GM18868 (cell line): ENCODE measurements around the gene NEK5.
"Not testable (repeated sequence)": the region's sequence is repeated elsewhere in the genome, so short reads cannot be mapped to it uniquely, and the experiment has no call there.

ENCODE experiments used
- ATAC-seq: cut with Tn5 transposase; IDR thresholded peaks from one replicate; pipeline ENCODE4 v1.9.1; 2021; ENCODE audit warnings: mild to moderate bottlenecking, moderate library complexity; ENCODE audit not compliant: unreplicated experiment

NEK5 gene

GRCh38 chr13:52082601-52083000, 46.3 kb downstream of the NEK5 start:
- ATAC-seq, result no peak

- ATAC-seq, result not testable (repeated sequence)
Observed at GRCh38 chr13:52079891-52080290, 49.0 kb downstream of the NEK5 start.

DNA sequence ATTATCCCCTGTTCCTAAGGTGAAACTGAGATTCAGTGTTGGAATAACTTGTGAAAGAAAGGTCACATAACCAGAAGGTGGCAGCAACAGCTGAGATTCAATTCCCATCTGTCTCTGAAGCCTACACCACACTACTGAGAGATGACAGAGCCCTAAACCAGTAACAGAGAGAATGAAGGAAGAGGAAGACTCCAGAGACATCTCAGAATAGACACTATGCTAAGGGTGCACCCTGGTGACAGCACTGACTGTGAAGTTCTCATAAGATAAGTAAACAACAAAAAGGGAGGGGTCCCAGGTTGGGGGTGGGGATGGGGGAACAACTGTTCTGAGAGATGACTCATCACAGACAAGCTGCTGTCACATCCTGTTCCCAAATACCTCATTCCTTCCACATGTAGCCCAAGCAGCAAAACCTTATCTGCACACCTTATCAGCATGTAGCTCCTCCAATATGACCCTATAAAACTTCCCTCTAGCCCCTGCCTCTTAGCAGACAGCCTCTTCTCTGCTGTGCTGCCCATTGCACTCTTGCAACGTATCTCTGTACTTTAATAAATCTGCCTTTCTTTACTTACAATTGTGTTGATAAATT, 57.8 kb downstream of the NEK5 start:
- ATAC-seq, result peak; percentile 80

GRCh38 chr13:52067237-52067636, 61.6 kb downstream of the NEK5 start:
- no peak for ATAC-seq

- ATAC-seq, result no peak
Observed at GRCh38 chr13:52061587-52061986, 67.3 kb downstream of the NEK5 start.

GRCh38 chr13:52061064-52061463, 67.8 kb downstream of the NEK5 start:
- ATAC-seq, result not testable (repeated sequence)

- ATAC-seq, result no peak
Observed at GRCh38 chr13:52053460-52053859, 75.4 kb downstream of the NEK5 start.

DNA sequence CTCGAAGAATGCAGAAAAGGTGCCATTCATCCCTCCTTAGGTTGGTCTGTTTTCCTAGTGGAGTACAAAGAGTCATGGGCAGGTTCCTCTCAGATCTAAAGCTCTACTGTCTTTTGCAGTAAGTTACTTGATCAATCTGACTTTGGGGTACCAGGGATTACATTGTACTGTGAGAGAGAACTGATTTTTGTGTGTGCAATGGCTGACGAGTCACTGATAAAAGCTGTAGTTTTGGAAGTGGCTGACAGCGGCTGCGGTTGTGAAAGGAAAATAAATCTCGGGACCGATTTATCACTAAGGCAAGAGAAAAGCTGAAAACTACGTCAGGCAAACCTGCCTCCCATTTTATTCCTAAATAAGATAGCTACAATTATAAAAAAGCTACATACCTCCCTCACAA, 77.5 kb downstream of the NEK5 start:
- ATAC-seq, result no peak

DNA sequence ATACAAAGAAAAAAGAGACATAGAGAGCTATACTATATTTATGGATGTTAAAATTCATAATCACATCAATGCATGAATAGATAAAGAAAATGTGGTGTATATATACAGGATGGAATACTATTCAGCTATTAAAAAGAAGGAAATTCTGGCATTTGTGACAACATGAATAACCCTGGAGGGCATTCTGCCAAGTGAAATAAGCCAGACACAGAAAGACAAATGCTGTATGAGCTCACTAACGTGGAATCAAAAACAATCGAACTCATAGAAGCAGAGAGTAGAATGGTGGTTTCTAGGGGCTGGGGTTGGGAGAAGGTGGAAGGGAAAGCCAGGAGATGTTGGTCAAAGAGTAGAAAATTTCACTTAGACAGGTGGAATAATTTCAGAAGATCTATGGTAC, 80.4 kb downstream of the NEK5 start:
- ATAC-seq, result no peak

DNA sequence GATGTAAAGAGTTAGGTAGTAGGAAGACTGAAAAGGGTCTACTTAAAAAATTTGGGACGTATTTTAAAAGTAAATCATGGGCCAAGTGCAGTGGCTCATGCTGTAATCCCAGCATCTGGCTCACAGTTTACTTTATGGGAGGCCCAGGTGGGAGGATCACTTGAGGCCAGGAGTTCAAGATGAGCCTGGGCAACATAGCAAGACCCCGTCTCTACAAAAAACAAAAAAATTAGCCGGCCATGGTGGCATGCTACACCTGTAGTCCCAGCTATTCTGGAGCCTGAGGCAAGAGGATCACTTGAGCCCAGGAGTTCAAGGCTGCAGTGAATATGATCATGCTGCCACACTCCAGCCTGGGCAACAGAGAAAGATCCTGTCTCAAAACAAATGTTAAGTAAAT, 81.4 kb downstream of the NEK5 start:
- ATAC-seq, result no peak

GRCh38 chr13:52043675-52044074, 85.2 kb downstream of the NEK5 start:
- ATAC-seq, result no peak

GRCh38 chr13:52036037-52036436, 92.8 kb downstream of the NEK5 start:
- ATAC-seq, result no peak

DNA sequence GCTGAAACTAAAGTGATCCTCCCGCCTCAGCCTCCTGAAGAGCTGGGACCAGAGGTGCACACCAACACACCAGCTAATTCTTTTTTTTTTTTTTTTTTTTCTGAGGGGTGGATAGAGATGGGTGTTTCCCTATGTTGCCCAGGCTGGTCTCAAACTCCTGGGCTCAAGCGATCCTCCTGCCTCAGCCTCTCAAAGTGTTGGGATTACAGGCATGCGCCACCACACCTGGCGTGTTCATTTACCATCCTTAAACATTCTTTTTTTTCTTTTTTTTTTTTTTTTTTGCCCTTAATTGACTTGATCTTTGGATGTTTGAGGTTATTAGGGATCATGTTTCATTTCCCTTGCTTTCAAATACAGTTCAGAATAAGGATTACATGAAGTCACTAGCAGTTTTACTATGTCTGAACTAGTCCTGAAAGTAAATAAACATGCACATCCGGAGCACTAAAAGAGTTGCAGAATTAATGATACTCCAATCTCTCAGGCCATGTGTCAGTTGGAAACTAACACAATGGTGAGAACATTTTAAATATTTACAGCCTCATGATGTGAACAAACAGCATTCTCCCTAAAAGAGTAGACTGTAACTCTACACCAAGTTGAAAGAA, 94.2 kb downstream of the NEK5 start:
- no peak for ATAC-seq

GRCh38 chr13:52033039-52033438, 95.8 kb downstream of the NEK5 start:
- no peak for ATAC-seq

- ATAC-seq, result not testable (repeated sequence)
Observed at GRCh38 chr13:52030401-52030800, 98.5 kb downstream of the NEK5 start.

DNA sequence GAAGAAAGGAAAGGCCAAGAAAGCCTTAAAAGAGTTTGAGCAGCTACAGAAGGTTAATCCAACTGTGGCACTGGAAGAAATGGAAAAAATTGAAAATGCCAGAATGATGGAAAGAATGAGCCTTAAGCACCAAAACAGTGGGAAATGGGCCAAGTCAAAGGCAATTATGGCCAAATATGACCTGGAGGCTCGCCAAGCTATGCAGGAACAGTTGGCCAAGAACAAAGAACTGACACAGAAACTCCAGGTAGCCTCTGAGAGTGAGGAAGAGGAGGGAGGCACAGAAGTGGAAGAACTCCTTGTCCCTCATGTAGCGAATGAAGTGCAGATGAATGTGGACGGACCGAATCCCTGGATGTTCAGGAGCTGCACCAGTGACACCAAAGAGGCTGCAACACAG, 99.3 kb downstream of the NEK5 start:
- ATAC-seq, result no peak

GRCh38 chr13:52027832-52028231, 101.0 kb downstream of the NEK5 start:
- ATAC-seq, result no peak

- ATAC-seq, result no peak
Observed at GRCh38 chr13:52026246-52026626, 102.6 kb downstream of the NEK5 start.

GRCh38 chr13:52025475-52026245, 103.2 kb downstream of the NEK5 start:
- ATAC-seq, result no peak

GRCh38 chr13:52024481-52024880, 104.4 kb downstream of the NEK5 start, which contains the start of gene UTP14C:
TSS of gene UTP14C (plus strand) at chr13:52024691. CDS start at chr13:52028805, 4,114 bp downstream.
- no peak for ATAC-seq

DNA sequence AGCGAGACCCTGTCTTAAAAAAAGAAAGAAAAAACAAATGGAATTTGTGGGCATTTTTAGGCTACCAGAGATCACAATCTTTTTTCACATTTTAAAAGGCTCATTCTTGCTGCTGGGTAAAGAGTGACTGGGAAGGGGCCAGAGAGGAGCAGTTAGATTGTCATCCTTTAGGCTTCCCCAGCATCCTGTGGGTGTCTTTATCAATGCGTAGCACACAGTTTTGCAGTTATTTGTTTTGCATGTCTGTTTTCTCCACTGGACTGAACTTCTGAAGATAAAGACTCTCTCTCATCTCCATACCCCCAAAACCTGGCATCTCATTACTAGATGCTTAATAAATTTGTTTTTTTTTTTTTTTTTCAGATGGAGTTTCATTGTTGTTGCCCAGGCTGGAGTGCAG, 106.5 kb downstream of the NEK5 start:
- no peak for ATAC-seq

GRCh38 chr13:52020191-52020590, 108.7 kb downstream of the NEK5 start:
- no peak for ATAC-seq
